Measurements from ENCODE around the gene RCOR1. TPM values are rescaled to one million over a fixed set of nuclear protein-coding genes. Genes with fewer than 3 reads are reported as not detected.

The RCOR1 gene
- polyA plus RNA-seq, 4 donors, result 31.6 to 41.5 (median 34.5) TPM

DNA sequence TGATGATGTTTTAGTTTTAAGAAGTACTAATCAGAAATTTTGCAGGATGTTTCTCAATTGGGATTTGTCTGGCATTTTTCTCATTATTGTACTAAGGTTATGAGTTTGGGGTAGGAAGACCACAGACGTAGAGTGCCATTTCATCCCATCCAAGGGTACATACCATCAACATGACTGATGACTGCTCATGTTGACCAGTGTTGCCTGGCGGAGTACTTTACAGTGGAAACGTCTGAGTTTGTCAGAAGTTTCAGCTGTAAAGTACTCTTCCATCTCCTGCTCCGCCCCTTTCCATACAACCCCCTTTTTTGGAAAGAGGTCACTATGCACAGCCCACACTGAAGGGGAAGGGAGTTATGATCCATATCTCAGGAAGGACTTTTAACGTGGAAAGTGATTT lies 74.2 kb downstream of the RCOR1 start:
- DNase-seq (ENCODE audit: low read depth in 4 of 4, low spot score in 3 of 4), result no peak

DNA sequence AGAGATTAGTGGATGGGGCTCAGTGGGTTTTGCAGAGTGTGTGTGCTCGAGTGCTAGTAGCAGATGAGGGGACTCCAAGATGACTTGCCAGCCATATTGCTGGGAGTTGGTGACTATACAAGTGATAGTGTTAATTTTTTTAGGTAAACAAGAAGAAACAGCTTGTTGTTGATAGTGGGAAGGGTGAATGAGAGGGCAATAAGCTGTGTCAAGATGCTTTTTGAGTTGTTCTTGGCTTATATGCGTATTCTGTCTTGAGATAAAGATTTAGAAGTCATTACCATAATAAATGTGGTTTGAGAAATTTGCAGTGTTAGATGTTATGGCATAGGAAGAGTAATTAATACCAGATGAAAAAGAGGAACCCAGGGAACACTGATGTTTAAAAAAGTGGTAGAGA lies 75.3 kb downstream of the RCOR1 start:
- no peak for DNase-seq (ENCODE audit: low read depth in 4 of 4, low spot score in 3 of 4)

DNA sequence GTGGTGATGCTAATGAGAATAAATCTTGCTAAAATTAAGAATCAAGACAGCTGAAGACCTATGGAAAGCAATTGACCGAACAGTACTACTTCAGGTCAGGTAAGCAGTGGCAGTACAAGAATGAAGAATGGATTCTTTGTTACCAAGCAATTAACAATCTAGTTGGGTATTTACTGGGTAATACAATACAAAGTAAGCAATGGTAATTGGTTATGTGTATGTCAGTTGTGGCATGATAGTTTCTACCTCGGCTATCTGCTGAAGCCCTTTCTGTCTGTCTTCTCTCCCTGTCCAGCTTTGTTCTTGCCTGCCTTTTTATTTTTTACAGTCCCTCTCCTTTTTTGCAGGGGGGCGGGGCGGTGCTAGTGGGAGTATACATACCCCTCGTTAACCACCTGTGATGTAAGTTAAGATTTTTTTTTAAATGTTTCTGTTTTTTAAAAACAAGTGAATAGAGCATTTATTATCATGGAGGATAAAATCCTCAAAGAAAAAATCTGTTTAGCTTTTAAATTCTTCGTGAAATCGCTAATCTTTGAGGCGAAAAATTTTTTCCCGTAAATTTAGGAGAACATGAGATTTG lies 75.9 kb downstream of the RCOR1 start:
- DNase-seq (ENCODE audit: low read depth in 4 of 4, low spot score in 3 of 4), result no peak

DNA sequence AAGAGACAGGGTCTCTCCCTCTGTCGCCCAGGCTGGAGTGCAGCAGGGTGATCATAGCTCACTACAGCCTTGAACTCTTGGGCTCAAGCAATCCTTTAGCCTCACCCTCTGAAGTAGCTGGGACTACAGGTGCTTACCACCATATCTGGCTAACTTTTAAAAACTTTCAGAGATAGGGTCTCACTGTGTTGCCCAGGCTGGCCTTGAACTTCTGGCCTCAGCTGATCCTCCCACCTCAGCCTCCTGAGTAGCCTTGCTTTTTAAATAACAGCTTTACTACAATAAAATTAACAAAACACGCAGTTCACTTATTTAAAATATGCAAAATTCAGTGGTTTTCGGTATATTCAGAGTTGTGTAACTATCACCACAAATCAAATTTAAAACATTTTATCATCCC lies 79.0 kb downstream of the RCOR1 start:
- no peak for DNase-seq (ENCODE audit: low read depth in 4 of 4, low spot score in 3 of 4)

DNA sequence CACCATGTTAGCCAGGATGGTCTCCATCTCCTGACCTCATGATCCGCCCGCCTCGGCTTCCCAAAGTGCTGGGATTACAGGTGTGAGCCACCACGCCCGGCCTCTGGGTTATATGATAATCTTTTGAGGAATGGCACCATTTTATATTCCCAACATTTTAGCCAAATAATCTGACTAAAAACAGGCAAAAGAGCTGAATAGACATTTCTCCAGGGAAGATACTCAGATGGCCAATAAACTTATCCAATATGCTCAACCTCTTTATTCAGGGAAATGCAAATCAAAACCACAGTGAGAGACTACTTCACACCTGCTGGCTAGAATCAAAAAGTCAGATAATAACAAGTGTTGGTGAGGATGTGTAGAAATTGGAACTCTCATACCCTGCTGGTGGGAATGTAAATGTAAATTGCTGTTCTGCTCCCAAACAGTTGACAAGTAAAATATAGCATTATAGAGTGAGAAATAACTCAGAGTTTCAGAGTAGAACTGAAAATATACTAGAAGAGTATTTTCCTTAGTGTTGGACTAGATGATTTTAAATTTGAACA lies 80.0 kb downstream of the RCOR1 start:
- no peak for DNase-seq (ENCODE audit: low read depth in 4 of 4, low spot score in 3 of 4)

DNA sequence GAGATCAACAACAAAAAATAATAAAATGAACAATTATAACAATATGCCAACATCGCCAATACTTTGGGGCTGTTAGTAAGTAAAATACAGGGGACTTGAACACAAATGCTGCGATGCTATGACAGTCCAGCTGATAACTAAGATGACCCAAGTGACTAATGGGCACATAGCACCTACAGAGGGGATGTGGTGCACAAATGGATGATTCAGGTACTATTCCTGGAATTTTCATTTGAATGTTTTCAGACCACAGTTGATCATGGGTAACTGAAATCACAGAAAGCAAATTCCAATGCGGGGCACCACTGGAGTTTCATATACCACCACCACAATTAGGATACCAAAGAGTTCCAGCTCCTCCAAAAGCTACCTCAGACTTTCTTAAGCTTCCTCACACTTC lies 82.9 kb downstream of the RCOR1 start:
- DNase-seq (ENCODE audit: low read depth in 4 of 4, low spot score in 3 of 4), result no peak

DNA sequence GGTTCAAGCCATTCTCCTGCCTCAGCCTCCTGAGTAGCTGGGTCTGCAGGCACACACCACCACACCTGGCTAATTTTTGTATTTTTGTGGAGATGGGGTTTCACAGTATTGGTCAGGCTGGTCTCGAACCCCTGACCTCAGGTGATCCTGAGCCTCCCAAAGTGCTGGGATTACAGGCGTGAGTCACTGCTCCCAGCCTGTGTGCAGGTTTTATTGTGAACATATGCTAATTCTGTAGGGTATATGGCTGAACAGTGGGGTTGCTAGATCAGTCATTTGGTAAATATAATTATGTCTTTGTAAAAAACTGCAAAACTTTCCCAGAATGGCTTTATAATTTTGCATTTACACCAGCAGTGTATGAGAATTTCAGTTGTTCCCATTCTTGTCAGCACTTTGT lies 85.9 kb downstream of the RCOR1 start:
- no peak for DNase-seq (ENCODE audit: low read depth in 4 of 4, low spot score in 3 of 4)

DNA sequence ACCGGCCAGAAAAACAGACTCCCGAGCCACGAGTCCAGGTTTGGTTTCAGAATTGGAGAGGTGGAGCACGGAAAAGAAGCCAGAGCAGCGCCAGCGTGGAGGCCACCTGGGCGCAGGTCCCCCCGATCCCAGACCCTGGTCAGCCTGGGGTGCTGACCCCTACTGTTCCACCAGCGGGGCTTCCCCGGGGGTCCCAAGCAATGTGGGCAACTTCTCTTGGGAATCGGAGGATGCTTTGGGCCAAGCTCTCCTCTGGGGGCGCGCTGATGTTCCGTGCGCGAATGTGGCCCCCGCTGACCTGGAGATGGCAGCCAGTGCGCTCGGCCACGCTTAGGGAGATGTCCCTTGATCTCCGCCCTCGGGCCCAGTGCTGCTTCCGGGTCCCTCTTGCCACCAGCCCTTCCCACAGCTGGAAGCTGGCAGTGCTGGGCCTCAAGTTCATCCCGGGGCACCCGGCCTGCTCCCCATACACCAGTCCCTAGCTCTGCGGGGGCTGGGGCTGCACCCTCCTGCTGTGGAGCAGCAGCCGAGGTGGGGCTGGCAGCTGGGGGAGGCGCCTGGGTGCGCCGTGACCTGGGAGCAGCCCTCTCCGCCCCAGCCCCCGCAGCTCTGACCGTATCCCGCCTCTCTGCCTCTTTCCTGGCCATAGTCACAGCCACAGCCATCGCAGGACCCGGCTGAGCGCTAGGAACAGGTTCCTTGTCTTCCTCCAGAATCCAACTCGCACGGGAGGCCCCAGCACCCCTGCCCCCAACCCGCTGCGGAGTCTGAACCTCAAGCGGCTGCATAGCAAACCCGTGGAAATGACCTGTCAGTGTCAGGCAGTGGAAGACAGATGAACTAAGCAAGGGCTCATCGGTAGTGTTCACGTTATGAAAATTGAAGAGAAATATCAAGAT lies 91.2 kb downstream of the RCOR1 start:
- no peak for DNase-seq (ENCODE audit: low read depth in 4 of 4, low spot score in 3 of 4)

DNA sequence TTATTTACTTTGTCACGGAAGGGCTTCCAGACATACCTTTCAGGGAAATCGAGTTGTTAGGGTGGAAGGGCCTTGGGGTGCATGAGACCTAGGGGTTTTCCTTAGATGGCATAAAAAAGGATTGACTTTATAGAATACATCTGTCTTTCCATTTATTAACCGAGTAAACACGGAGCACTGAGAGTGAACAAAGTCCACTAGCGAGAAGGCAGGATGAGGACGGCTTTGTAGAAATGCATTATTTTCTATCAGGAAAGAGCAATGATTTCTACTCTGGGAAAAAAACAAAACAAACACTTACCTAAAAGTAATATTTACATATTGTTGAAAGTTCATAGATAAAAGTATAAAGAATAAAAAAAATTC lies 91.8 kb downstream of the RCOR1 start:
- no peak for DNase-seq (ENCODE audit: low read depth in 4 of 4, low spot score in 3 of 4)

DNA sequence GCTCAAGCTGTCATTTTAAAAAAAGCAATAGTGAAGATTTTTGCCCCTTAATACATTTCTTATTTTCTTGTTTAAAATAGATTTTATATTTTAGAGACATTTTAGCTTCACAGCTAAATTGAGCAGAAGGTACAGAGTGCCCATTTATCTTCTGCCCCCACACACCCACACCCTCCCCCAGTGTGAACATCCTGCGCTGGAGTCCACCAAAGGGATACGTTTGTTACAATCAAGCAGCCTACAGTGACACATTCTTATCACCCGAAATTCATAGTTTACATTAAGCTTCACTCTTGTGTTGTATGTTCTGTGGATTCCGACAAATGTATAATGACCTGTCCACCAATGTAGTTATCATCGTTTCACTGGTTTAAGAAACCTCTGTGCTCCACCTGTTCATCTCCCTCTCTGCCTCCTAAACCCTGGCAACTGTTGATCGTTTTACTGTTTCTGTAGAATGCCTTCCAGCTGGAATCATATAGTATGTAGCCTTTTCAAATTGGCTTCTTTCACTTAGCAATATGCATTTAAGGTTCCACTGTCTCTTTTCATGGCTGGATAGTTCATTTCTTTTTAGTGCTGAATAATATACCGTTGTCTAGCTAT lies 93.8 kb downstream of the RCOR1 start:
- DNase-seq (ENCODE audit: low read depth in 4 of 4, low spot score in 3 of 4), result no peak

DNA sequence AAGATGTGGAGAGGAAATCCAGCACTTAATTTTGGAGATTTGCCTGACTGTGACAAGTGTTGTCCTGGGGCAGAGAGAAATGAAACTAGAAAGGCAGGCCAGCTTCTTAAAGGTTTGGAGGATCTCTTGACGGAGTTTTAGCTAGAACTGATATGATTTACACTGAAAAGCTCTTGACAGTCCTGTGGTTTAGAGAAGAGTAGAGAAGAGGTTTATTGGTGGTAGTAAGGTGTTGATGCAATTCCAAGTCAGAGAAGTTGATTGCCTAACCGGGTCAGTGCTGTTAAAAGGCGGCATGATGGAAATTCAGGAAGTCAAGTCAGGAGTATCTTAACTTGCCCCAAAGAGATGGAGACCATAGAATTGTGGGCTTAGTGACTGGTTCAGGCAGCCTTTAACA lies 95.8 kb downstream of the RCOR1 start:
- no peak for DNase-seq (ENCODE audit: low read depth in 4 of 4, low spot score in 3 of 4)

DNA sequence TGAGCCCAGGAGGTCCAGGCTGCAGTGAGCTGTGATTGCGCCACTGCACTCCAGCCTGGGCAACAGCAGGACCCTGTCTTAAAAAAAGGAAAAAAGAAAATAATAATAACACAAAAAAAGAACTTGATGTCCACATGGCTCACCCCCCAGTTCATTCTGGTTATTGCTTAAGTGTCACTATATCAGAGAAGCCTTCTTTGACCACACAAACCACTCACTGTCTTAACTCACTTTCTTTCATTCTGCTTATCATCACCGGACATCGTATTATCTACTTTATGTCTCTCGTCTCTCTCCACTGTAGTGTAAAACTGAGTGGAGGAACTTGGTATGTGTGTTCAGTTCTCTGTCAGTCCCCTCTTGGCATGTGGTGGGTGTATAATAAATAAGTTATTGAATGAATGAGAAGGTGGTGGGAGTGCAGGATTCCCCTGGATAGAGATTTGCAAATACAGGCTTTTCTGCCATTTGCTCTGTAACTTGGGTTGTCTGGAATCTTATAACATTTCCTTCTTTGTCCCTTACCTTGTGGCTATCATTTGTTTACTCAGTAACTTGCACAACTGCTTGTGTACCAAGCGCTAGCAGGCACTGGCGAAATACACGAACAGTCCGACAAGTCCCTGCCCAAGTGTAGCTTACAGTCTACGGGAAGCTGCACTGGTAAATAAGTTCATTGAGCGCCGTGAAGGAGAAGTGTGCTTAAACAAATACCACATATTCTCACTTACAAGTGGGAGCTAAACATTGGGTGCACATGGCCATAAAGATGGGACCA lies 98.2 kb downstream of the RCOR1 start:
- DNase-seq (ENCODE audit: low read depth in 4 of 4, low spot score in 3 of 4), result no peak

DNA sequence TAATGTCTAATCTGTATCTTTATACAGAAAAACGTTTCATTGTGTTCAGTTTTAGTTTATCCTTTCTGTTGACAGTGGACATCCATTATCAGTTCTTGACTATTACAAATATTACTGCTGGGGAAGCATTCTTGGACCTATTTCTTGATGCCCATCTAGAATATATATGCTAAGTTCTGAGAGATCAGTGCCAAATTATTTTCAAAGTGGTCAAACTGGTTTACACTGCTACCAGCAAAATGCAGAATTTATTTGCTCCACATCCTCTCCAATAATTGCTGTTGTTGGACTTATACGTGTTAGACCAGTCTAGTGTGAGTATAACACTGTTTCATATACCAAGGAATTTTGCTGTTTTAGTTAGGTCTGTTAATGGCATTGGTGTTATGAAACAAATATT lies 99.3 kb downstream of the RCOR1 start:
- DNase-seq (ENCODE audit: low read depth in 4 of 4, low spot score in 3 of 4), result no peak

DNA sequence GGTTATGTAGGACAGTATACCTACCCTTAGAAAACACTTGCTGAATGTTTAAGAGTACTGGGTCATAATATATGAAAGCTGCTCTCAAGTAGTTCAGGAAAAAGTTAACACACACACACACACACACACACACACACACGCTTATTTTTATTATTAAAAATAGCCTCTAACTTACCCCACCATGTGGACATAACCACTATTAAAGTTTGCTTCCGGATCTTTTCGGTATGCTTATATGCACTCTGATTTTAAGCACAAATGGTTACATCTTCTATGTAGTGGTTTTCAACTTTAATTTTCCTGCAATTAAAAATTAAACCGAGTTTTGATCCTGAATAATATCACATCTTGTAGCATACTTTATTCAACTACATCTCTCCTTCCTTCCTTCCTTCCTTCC lies 99.9 kb downstream of the RCOR1 start:
- DNase-seq (ENCODE audit: low read depth in 4 of 4, low spot score in 3 of 4), result no peak

DNA sequence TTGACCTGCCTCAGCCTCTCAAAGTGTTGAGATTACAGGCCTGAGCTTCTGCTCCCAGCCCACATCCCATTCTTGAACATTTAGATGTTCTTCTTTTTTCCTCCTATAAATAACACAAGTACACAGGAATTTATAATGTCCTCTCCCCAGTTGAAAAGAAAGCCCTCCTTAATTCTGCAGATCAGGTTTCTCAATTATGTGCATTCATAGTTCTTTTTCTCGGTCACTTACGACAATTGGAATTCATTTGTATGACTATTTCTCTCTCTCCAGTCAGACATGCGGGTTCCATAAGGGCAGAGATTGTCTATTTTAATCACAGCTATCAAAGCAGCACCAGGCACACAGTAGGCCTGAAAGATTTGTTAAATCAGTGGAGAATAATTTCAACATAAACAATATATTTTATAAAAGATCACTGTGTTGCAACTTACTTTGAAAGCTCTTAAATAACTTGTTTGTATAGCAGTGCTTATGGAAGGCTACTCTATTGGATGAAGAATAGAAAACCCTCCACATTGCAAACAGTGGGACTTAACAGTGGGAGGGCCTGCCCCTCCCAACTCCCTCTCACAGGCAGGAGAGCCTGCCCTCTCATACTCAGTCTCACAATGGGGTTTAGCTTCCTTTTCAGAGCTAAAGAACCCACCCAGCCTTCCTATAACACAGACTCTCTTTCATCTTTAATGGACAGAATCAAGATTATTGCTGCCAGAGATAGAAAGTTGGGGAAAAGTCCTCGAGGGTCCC lies 100.7 kb downstream of the RCOR1 start:
- DNase-seq (ENCODE audit: low read depth in 4 of 4, low spot score in 3 of 4), result no peak

DNA sequence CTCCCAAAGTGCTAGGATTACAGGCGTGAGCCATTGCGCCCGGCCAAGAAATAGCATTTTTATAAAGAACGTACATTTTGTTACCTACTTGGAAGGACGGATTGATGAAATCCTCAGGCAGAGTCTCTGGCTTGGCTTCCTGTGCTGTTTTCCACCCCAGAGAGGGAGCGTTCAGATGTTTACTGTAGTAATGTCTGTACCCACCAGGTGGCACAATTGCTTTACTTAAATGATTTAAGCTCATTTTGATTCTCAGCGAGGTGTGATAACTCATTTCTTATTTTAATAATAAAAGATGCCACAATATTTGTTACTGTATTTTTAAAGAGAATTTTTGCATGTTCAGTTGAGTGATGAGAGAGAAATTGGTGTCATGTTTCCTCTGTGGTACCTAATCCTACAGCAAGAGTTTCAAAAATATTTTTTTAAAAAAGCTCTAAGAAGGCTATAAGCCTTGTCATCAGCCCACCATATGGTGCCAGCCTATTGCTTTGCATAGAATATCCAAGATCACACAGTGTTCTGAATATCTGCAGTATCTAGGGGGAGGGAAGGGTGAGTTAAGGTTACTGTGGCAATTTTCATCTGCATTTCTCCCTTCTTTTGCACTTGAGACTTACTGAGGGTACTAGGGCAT lies 102.2 kb downstream of the RCOR1 start:
- peak; percentile 39 to 70 (median 68) for DNase-seq (ENCODE audit: low read depth in 4 of 4, low spot score in 3 of 4)

DNA sequence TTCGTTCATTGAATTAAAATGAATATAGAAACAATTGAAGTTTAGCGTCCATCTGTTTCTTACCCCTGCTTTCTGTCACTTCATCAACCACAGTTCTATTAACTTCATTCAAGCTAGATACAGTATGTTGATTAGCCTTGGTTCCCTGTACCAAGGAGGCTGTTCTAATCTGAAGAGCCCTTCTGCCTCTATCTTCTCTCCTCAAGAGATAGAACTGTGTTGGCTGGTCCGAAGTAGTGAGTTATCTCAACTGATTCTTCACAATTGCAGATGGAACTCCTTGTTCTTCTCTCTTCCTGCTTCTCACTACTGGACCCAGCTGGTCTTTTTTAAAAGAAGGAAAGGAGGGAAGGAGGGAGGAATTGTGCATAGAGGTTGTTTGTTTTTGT lies 102.7 kb downstream of the RCOR1 start:
- DNase-seq (ENCODE audit: low read depth in 4 of 4, low spot score in 3 of 4), result no peak

DNA sequence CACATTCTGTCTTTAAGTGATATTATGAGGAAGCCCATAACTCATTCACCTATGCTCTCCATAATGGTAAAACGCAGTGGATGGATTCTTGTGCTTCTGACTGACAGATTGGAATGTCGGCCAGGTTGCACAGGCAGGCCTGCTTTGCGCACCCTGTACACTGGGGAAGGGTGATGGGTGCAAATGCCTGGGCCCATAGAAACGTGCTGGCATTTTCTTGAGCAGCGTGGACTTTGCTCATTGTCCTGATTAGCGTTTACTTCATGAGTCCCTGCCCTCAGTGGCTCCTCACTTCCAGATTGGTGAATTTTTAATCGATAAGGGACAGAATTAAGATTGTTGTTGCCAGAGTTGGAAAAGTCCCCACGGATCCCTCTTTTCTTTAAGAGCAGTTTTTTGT lies 103.9 kb downstream of the RCOR1 start:
- no peak for DNase-seq (ENCODE audit: low read depth in 4 of 4, low spot score in 3 of 4)

DNA sequence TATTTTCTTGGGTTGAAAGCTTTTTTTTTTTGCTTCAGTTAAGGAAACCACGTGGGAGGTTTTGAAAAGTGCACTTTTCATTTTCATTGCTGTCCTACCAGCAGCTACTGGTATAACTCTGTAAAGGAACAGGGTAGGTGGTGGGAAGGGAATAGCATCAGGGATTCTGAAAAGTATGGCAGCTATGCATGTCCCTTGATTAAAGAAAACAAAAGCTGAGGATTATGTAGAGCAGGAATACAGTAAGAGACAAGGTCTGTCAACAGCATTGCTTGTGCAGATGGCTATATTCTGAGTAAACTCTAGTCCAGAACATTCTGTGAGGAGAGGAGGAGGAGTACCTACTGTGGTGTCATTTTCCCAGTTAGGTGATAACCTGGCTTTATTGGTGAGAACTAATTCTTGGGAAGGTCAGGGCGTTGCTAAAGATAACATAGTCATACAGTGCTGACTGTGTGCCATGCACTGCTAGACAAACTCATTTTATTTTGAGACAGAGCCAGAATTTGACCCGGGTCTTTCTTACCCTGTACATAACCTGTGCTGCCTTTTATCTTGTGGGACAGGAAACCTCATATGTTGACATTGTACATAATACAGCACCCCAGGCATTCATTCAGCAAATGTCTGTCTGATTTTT lies 104.5 kb downstream of the RCOR1 start:
- DNase-seq (ENCODE audit: low read depth in 4 of 4, low spot score in 3 of 4), result no peak

All from right renal pelvis (tissue), 4 donors.